Activated T-helper 1 cell treated with Interleukin-2 at 50 U/mL for 16 hours (primary cell): ENCODE results near the gene RNF168.
"Not testable (repeated sequence)": the region's sequence is repeated elsewhere in the genome, so short reads cannot be mapped to it uniquely, and the experiment has no call there.

Experiments
- DNase-seq: peaks from one replicate; pipeline ENCODE4 v3.0.0-alpha.2; 2020; ENCODE audit warnings: low read depth

The RNF168 gene

DNA sequence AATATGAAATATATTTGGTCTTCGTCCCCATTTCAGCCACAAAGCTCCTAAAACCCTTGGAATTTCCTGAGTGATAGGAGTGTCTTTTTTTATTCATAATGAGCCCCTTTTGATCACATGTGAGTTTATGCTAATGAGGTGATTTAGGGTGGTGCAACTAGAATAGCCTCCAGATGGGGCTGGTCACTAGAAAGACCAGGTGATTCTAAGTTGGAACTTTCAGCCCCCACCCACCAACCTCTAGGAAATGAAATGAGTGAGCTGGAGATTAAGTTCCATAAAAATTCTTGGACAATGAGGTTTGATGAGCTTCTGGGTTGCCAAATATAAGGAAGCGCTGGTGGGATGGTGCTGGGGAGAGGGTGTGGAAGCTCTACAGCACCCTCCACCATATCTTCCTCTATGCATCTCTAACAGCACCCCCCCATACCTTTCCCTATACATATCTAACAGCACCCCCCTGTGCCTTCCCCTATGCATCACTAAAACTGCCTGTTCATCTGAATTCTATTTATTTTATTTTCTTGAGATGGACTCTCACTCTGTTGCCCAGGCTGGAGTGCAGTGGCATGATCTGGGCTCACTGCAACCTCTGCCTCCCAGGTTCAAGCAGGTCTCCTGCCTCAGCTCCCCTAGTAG lies 13.7 kb upstream of the RNF168 start:
- no peak for DNase-seq

DNA sequence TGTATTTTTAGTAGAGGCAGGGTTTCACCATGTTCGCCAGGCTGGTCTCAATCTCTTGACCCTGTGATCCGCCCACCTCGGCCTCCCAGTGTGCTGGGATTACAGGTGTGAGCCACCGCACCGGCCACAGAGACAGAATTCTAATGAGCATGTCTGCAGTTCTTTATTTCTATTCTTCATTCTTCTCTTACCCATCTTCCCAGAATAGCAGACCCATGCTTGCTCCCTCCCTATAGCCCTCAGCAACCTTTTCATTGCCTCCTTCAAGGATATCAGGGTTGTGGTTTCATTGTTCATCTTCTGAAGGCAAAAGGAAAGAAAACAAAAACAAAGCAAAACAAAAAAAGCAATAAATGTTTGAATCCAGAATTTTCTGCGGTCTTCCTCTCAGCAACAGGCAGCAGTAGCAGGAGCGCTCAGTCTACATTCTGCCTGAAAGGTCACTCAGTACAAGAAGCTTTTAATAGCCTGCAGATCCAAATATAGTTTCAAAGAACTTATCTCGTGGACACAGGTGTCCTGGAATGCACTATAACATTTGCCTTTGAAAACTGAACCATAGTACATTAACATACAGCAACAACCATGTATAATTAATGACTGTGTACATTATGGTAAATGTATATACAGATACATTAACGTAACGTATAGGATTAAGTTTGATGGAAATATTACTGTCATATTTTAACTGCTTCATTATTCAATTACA lies 11.5 kb upstream of the RNF168 start, which contains the start of gene SMCO1:
Gene SMCO1, minus strand, starts transcription at position 434 of the 709 bp plus-strand sequence. Its CDS starts 137 bp downstream, at position 297.
- no peak for DNase-seq

DNA sequence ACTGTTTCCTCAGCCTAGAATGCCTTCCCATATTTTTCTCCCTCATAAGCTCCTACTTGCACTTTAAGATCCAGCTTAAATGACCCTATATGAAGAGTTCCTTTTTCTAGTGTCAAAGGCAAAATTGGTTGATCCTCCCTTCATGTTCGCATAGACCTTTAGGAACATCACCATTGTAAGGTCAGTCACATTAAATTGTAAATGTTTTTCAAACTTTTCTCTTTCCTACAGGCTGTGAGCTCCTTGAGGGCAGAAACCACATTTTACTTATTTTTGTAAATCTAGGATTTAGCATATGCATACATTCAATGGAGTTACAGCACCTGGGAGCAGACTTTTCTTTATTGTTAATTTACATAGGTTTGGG lies 10.8 kb upstream of the RNF168 start:
- DNase-seq, result no peak

DNA sequence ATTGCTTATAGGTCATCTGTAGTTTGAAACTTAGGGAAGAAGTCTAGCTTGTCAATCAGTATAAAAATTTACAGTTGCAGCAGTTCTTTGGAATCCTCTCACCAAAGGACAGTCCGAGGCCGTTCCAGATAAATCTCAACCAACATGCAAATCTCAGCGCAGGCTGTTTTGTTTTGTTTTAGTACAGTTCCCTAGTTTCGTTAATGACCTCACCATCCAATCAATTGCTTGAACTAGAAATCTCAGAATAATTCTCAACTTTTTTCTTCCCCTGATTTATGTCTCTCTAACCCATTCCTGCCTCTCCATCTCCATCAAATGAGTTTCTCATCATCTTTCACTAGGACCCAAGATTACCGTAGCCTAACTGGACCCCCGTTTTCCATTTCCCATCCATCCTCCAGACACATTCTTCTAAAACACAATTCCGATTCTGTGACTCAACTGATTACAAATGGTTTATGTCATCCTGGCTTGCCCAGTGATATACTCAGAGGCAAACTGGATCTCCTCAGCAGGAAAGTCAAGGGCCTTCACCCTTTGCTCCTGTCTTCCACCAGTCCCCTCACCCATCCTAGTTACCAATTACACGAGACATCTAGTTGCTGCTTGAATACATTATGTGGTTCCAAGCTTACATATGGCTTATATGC lies 10.3 kb upstream of the RNF168 start:
- no peak for DNase-seq

GRCh38 chr3:196511646-196512425 lies 8.3 kb upstream of the RNF168 start:
- DNase-seq, result not testable (repeated sequence)

DNA sequence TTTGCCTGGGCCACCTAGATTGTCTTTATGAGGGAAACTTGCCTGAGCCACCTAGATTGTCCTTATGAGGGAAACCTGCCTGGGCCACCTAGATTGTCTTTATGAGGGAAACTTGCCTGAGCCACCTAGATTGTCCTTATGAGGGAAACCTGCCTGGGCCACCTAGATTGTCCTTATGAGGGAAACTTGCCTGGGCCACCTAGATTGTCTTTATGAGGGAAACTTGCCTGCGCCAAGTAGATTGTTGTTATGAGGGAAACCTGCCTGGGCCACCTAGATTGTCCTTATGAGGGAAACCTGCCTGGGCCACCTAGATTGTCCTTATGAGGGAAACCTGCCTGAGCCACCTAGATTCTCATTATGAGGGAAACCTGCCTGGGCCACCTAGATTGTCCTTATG lies 7.5 kb upstream of the RNF168 start:
- not testable (repeated sequence) for DNase-seq

DNA sequence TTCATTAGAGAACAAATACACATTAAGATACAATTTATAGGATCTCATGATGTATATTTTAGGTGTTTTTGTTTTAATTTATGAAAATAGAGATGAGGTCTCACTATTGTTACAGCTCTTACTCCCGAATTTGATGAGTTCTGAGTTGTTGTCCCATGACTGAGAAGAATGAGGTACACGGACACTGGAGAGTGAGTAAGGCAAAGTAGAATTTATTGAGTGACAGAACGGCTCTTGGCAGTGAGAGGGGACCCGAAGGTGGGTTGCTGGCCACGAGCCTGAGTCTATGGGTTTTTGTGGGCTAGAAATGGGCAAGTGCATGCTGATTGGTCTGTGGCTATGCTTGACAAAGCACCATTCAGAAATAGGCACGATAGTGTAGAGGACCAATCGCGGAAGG lies 3.1 kb upstream of the RNF168 start:
- no peak for DNase-seq

GRCh38 chr3:196504556-196504955 lies 988 bp upstream of the RNF168 start:
- no peak for DNase-seq

- not testable (repeated sequence) for DNase-seq
Measured at GRCh38 chr3:196504077-196504398, 470 bp upstream of the RNF168 start.

DNA sequence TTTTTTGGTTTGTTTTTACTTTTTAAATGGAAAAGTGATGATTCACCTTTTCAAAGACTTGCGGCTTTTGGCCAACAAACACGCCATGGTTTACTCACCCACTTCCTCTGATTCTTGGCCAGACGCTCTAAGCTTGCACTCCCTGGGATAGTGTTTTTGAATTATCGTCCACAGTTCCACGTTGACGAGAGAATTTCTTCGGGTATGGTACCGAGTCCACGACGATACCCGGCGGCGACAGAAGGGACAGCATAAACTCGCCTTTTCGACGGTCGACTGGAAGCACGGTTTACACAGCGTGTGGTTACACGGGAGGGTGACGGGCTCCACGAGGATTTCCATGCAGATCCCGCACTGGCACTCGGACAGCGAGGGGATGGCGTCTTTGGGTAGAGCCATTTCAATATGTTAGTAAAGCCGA lies 783 bp downstream of the RNF168 start:
- peak; percentile 43 for DNase-seq

GRCh38 chr3:196501316-196502044 lies 2.1 kb downstream of the RNF168 start:
- no peak for DNase-seq

DNA sequence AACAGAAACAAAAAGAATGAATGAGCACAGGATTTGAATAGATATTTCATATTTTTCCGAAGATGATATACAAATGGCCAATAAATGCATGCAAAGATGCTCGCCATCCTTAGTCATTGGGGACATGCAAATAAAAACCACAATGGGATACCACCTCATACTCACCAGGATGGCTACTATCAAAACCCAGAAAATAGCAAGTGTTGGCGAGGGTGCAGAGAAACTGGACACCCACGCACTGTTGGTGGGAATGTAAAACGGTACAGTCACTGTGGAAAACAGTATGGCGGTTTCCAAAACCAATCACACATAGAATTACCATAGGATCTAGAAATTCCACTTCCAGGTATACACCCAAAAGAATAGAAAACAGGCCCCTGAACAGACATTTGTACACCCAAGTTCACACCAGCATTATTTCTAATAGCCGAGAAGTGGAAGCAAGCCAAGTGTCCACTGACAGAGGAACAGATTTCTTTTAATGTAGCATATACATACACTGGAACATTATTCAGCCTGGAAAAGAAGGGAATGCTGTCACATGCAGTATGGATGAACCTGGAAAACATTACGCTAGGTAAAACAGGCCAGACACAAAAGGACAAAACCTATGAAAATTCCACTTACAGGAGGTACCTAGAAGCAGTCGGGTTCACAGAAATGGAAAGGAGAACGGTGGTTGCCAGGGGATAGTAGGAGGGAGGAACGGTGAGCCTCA lies 3.6 kb downstream of the RNF168 start:
- no peak for DNase-seq

DNA sequence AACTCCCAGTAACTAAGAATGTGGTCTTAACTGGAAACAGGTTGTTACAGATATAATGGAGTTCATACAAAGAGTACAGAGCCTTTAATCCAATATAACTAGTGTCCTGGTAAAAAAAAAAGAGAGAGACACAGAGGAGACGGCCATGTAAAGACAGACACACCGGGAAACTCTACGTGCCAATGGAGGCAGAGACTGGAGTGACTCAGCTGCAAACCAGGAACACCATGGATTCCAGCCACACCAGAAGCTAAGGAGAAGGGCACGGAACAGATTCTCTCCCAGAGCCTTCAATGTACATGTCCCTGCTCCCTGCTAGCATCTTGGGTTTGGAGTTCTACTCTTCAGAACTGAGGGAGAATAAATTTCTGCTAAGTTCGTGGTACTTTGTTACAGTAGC lies 4.5 kb downstream of the RNF168 start:
- DNase-seq, result no peak

DNA sequence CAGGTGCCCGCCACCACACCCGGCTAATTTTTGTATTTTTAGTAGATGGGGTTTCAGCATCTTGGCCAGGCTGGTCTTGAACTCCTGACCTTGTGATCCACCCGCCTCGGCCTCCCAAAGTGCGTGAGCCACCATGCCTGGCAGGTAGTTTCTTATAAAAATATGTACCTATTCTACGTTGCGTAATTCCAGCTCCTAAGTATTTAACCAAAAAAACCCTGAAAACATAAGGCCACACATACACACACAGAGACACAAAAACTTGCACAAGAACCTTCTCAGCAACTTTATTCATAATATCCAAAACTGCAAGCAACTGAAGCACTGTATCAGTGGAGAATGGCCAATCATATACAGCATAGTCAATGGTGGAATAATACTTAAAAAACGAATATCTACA lies 5.3 kb downstream of the RNF168 start:
- no peak for DNase-seq

DNA sequence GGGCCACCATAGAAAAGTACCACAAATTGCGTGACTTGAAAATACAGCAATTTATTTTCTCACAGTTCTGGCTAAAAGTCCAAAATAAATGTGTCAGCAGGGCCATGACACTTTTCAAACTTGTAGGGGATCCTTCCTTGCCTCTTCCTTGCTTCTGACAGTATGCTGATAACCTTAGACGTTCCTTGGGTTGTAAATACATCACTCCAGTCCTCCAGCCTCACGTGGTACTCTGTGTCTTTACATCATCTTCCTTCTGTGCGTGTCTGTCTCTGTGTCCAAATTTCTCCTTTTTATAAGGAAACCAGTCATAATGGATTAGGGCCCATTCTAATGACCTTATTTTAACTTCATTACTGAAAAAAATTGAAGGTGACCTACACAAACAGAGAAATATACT lies 7.4 kb downstream of the RNF168 start:
- no peak for DNase-seq

DNA sequence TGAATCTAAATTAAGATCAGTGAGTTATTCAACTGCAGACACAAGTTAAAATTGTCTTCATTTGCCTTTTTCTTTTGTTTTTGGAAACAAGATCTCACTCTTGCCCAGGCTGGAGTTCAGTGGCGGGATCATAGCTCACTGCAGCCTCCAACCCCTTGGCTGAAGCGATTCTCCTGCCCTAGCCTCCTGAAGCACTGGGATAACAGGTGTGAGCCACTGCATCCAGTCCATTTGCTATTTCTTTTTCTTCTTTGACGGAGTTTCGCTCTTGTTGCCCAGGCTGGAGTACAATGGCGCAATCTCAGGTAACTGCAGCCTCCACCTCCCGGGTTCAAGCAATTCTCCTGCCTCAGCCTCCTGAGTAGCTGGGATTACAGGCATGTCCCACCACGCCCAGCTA lies 10.3 kb downstream of the RNF168 start:
- DNase-seq, result no peak

GRCh38 chr3:196492080-196492479 lies 11.5 kb downstream of the RNF168 start:
- DNase-seq, result no peak

- DNase-seq, result no peak
Measured at GRCh38 chr3:196489747-196490146, 13.8 kb downstream of the RNF168 start.

GRCh38 chr3:196486263-196486662 lies 17.3 kb downstream of the RNF168 start:
- DNase-seq, result no peak

DNA sequence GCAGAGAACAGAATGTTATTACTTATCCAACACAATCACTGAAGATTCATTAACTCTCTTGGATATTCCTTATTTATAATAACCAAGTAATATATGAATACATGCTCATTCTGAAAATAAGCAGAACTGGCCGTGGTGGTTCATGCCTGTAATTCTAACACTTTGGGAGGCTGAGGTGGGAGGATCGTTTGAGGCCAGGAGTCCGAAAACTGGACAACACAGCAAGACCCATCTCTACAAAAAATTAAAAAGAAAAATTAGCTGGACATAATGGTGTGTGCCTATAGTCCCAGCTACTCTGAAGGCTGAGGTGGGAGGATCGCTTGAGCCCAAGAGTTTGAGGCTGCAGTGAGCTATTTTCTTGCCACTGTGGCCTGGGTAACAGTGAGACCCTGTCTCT lies 25.9 kb downstream of the RNF168 start:
- no peak for DNase-seq

GRCh38 chr3:196472286-196472685 lies 31.3 kb downstream of the RNF168 start:
- no peak for DNase-seq
